ENCODE measurements around the gene MCOLN3. TPM values are rescaled to one million over a fixed set of nuclear protein-coding genes. Genes with fewer than 3 reads are reported as not detected.

MCOLN3 gene
- total RNA-seq, 1 experiment from 2014 or later = 14.2 TPM

GRCh38 chr1:85030536-85030935, 17.8 kb downstream of the MCOLN3 start:
- intact Hi-C loops (cut with micrococcal nuclease; ENCODE audit: unreplicated experiment) (no loop called here), in situ Hi-C loops (cut with HindIII; ENCODE audit: low pct_unique_long_range_greater_than_20kb, low sequenced_read_pairs) (no loop called here)
- H3K4me3 ChIP-seq (ENCODE audit: low read depth in 2 of 2, low read length in 2 of 2) = no peak overlapping the region
- TF ChIP-seq REST (IDR thresholded peaks at IDR 0.05; ENCODE audit: insufficient read depth in 1 of 2, low read depth in 2 of 2, low read length in 1 of 2) = no peak
- ATAC-seq (no peak), DNase-seq (ENCODE audit: low read depth, low spot score) (no peak)
- BruUV-seq (replicated peaks) = no TSS peak
- H3K4me1 ChIP-seq (ENCODE audit: control insufficient read depth, insufficient read depth, low read length) = no peaks in the 10 kb centered on the region
- H3K27ac ChIP-seq (ENCODE audit: low read length) = no peak overlapping the region
- H3K9me3 ChIP-seq (ENCODE audit: control insufficient read depth, insufficient read depth, low read depth, low read length) = no peaks in the 10 kb centered on the region
- H3K36me3 ChIP-seq (ENCODE audit: control insufficient read depth, insufficient read depth, low read length) = no peaks in the 10 kb centered on the region
- POLR2A ChIA-PET = no interaction called here
- no peaks in the 10 kb centered on the region for H3K27me3 ChIP-seq (ENCODE audit: control insufficient read depth, insufficient read depth, low read length)
- CTCF ChIA-PET = no interaction called here

- intact Hi-C loops (cut with micrococcal nuclease; ENCODE audit: unreplicated experiment) (no loop called here), in situ Hi-C loops (cut with HindIII; ENCODE audit: low pct_unique_long_range_greater_than_20kb, low sequenced_read_pairs) (no loop called here)
- no peak overlapping the region for H3K4me3 ChIP-seq (ENCODE audit: low read depth in 2 of 2, low read length in 2 of 2)
- no peak for DNase-seq (ENCODE audit: low read depth, low spot score)
- no peaks in the 10 kb centered on the region for H3K4me1 ChIP-seq (ENCODE audit: control insufficient read depth, insufficient read depth, low read length)
- no peaks in the 10 kb centered on the region for H3K9me3 ChIP-seq (ENCODE audit: control insufficient read depth, insufficient read depth, low read depth, low read length)
- no peak for ATAC-seq
- CTCF ChIA-PET = interaction anchor here (0.5 to 3.0 kb wide), 6 partner anchors 9 to 212 kb away, joined by 3 to 83 read pairs (median 4); no protein-coding TSS in a partner anchor
- BruUV-seq (replicated peaks) = no TSS peak
- TF ChIP-seq CTCF (IDR thresholded peaks at IDR 0.05) (no peak), SIN3A (IDR thresholded peaks at IDR 0.05; ENCODE audit: borderline replicate concordance, insufficient read depth, low read depth, low read length) (no peak), REST (IDR thresholded peaks at IDR 0.05; ENCODE audit: insufficient read depth in 1 of 2, low read depth in 2 of 2, low read length in 1 of 2) (no peak), TCF7L2 (IDR thresholded peaks at IDR 0.05; ENCODE audit: low read depth, low read length) (no peak), POLR2AphosphoS5 (IDR thresholded peaks at IDR 0.05; ENCODE audit: low read depth, low read length) (no peak)
- POLR2A ChIA-PET = no interaction called here
- H3K27me3 ChIP-seq (ENCODE audit: control insufficient read depth, insufficient read depth, low read length) = no peaks in the 10 kb centered on the region
- no peaks in the 10 kb centered on the region for H3K36me3 ChIP-seq (ENCODE audit: control insufficient read depth, insufficient read depth, low read length)
- no peak overlapping the region for H3K27ac ChIP-seq (ENCODE audit: low read length)
Measured at GRCh38 chr1:85028151-85028550, 20.1 kb downstream of the MCOLN3 start.
